Glutamatergic neuron (in vitro differentiated cells): ENCODE measurements around the gene MARCO. TPM values are rescaled to one million over a fixed set of nuclear protein-coding genes. Genes with fewer than 3 reads are reported as not detected.

Experiments used
- DNase-seq: peaks from one replicate; pipeline ENCODE4 v3.0.0; 2022
- H3K27ac Mint-ChIP-seq: one replicate; pipeline ENCODE4 v1.8.0; 2020; ENCODE audit warnings: mild to moderate bottlenecking, mixed read lengths, inconsistent platforms; ENCODE audit not compliant: unreplicated experiment
- H3K27me3 Mint-ChIP-seq: one replicate; pipeline ENCODE4 v1.8.0; 2020; ENCODE audit warnings: mild to moderate bottlenecking, moderate library complexity, mixed read lengths, inconsistent platforms; ENCODE audit not compliant: unreplicated experiment
- H3K36me3 Mint-ChIP-seq: one replicate; pipeline ENCODE4 v1.8.0; 2020; ENCODE audit warnings: mild to moderate bottlenecking, mixed read lengths, inconsistent platforms; ENCODE audit not compliant: unreplicated experiment
- H3K4me1 Mint-ChIP-seq: one replicate; pipeline ENCODE4 v1.8.0; 2020; ENCODE audit warnings: mild to moderate bottlenecking, low read depth, mixed read lengths, inconsistent platforms; ENCODE audit not compliant: unreplicated experiment
- H3K4me3 Mint-ChIP-seq: one replicate; pipeline ENCODE4 v1.8.0; 2020; ENCODE audit warnings: mild to moderate bottlenecking, mixed read lengths, inconsistent platforms; ENCODE audit not compliant: unreplicated experiment
- H3K9me3 Mint-ChIP-seq: one replicate; pipeline ENCODE4 v1.8.0; 2020; ENCODE audit warnings: mild to moderate bottlenecking, moderate library complexity, mixed read lengths, inconsistent platforms; ENCODE audit not compliant: unreplicated experiment
- total RNA-seq: library from RNA; stranded (reverse); fragmentation: NEBNext Ultra II Directional; extraction: Animal tissue kit (Norgen Biotek cat#: 25700); gene quantifications from one replicate; pipeline ENCODE4 v1.2.1, GENCODE V29; 2021; ENCODE audit not compliant: unreplicated experiment
- TF ChIP-seq, protein P1 (sequence below): fragments of 200-600 bp; sonication (generic); IDR thresholded peaks from one replicate; pipeline ENCODE4 v1.5.0; 2021; ENCODE audit not compliant: partially characterized antibody, unreplicated experiment

Gene MARCO
- total RNA-seq, 1 donor from 2014 or later: not detected

DNA sequence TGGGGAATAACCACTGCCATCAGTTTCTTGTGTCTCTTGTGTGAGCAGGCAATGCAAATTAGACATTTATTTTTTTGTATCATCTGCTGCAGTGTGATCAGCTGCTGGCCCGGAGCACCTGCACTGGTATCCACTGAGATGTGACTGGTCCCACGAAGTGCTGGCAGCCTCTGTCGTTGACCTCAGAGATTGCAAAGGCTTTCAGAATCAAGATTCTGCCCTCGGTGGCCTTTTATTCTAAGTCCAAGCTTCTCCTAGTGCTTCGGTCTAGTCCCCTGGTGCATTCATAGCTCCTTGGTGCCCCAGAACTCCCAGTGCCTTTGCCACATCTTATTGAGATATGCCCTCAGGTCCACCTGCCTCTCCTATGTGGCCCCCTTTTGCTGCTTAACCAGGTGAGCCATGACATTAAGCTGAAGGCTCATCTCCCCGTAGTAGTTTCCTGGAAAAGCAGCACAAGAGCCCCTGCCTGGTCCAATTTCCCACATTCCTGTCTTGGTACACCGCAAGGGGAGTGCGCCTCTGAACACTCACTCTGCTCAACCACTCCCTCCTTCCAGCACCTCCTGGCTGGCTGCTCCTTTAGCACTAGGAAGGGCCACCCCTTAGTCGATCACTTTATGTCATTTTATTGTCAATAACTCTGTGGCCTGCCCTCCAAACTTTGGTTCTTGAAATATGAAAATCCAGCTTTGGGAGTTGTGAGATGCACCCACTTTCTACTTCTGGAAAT is 27.1 kb upstream of the MARCO start:
- H3K27me3 Mint-ChIP-seq: peaks cover 3% of the 10 kb centered on the region
- TF ChIP-seq, protein P1, sequence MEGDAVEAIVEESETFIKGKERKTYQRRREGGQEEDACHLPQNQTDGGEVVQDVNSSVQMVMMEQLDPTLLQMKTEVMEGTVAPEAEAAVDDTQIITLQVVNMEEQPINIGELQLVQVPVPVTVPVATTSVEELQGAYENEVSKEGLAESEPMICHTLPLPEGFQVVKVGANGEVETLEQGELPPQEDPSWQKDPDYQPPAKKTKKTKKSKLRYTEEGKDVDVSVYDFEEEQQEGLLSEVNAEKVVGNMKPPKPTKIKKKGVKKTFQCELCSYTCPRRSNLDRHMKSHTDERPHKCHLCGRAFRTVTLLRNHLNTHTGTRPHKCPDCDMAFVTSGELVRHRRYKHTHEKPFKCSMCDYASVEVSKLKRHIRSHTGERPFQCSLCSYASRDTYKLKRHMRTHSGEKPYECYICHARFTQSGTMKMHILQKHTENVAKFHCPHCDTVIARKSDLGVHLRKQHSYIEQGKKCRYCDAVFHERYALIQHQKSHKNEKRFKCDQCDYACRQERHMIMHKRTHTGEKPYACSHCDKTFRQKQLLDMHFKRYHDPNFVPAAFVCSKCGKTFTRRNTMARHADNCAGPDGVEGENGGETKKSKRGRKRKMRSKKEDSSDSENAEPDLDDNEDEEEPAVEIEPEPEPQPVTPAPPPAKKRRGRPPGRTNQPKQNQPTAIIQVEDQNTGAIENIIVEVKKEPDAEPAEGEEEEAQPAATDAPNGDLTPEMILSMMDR: no peak
- H3K36me3 Mint-ChIP-seq: no peaks in the 10 kb centered on the region
- H3K9me3 Mint-ChIP-seq: no peaks in the 10 kb centered on the region
- no peak overlapping the region for H3K27ac Mint-ChIP-seq
- DNase-seq: no peak
- H3K4me3 Mint-ChIP-seq: no peak overlapping the region
- H3K4me1 Mint-ChIP-seq: no peaks in the 10 kb centered on the region

- Mint-ChIP-seq H3K36me3 (no peaks in the 10 kb centered on the region), H3K4me1 (no peaks in the 10 kb centered on the region), H3K27me3 (peaks cover 3% of the 10 kb centered on the region), H3K4me3 (no peak overlapping the region), H3K27ac (no peak overlapping the region), H3K9me3 (no peaks in the 10 kb centered on the region)
- TF ChIP-seq, protein P1: no peak
- DNase-seq: no peak
These were observed 24.0 kb upstream of the MARCO start for GRCh38 chr2:118918017-118918416.

DNA sequence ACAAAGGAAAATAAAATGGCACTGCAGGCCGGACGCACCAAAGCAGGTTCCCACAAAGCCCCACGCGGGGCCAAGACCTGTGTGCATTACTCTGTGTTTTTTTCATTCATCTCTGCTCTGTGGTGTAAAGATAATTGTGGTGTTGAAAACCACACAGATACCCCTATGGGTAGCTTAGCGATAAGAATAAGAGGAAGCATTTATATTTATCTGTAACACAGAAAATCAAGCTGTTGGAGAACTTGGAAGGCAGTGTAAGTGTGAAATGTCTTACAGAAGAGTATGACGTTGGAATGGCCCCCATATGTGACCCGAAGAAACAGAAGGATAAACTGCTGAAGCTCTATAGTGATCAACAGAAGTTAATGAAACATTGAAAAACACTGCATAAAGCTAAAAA is 20.3 kb upstream of the MARCO start:
- Mint-ChIP-seq H3K36me3 (peaks cover 3% of the 10 kb centered on the region), H3K4me3 (no peak overlapping the region), H3K27me3 (peaks cover 3% of the 10 kb centered on the region), H3K9me3 (no peaks in the 10 kb centered on the region), H3K27ac (no peak overlapping the region), H3K4me1 (no peaks in the 10 kb centered on the region)
- DNase-seq: no peak
- TF ChIP-seq, protein P1: no peak

GRCh38 chr2:118922254-118922653 is 19.7 kb upstream of the MARCO start:
- no peaks in the 10 kb centered on the region for H3K9me3 Mint-ChIP-seq
- no peak overlapping the region for H3K27ac Mint-ChIP-seq
- H3K36me3 Mint-ChIP-seq: peaks cover 3% of the 10 kb centered on the region
- peaks cover 3% of the 10 kb centered on the region for H3K27me3 Mint-ChIP-seq
- H3K4me1 Mint-ChIP-seq: no peaks in the 10 kb centered on the region
- no peak overlapping the region for H3K4me3 Mint-ChIP-seq
- no peak for DNase-seq
- TF ChIP-seq, protein P1: no peak

DNA sequence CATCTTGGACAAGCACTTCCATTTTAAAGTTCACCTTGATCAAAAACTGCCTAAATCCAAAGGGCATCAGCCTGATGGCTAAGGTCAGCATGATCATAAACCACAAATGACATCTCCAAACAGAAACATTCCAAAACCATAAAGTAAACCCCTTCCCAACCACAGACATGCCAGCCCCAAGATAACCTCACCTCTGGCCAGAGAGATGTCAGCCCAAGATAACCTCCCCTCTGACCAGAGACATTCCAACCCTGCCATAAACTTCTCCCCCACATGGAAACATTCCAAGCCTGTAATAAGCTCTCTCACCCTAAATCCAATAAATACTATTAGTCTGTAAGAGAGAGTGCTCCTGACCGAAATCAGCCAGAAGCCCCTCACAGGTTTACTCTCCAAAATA is 18.6 kb upstream of the MARCO start:
- Mint-ChIP-seq H3K4me3 (no peak overlapping the region), H3K4me1 (no peaks in the 10 kb centered on the region), H3K36me3 (peaks cover 3% of the 10 kb centered on the region), H3K9me3 (no peaks in the 10 kb centered on the region), H3K27me3 (no peaks in the 10 kb centered on the region), H3K27ac (no peak overlapping the region)
- DNase-seq: no peak
- TF ChIP-seq, protein P1: no peak
